ENCODE data around the gene NDUFS6. TPM values are rescaled to one million over a fixed set of nuclear protein-coding genes. Genes with fewer than 3 reads are reported as not detected.
"Not testable (repeated sequence)": the region's sequence is repeated elsewhere in the genome, so short reads cannot be mapped to it uniquely, and the experiment has no call there.

The NDUFS6 gene
- total RNA-seq, 1 donor from 2014 or later: 42.8 TPM

- no peak for DNase-seq (ENCODE audit: low read depth)
Observed at GRCh38 chr5:1782385-1783215, 18.6 kb upstream of the NDUFS6 start.

GRCh38 chr5:1783216-1783554 is 18.0 kb upstream of the NDUFS6 start:
- peak; percentile 75 for DNase-seq (ENCODE audit: low read depth)

- no peak for DNase-seq (ENCODE audit: low read depth)
Observed at GRCh38 chr5:1784197-1785050, 16.8 kb upstream of the NDUFS6 start.

GRCh38 chr5:1785062-1785461 is 16.1 kb upstream of the NDUFS6 start:
- no peak for DNase-seq (ENCODE audit: low read depth)

- no peak for DNase-seq (ENCODE audit: low read depth)
Observed at GRCh38 chr5:1785984-1786383, 15.2 kb upstream of the NDUFS6 start.

GRCh38 chr5:1786621-1787471 is 14.4 kb upstream of the NDUFS6 start:
- no peak for DNase-seq (ENCODE audit: low read depth)

GRCh38 chr5:1787472-1788047 is 13.6 kb upstream of the NDUFS6 start:
- no peak for DNase-seq (ENCODE audit: low read depth)

GRCh38 chr5:1788200-1788599 is 13.0 kb upstream of the NDUFS6 start:
- DNase-seq (ENCODE audit: low read depth): no peak

- no peak for DNase-seq (ENCODE audit: low read depth)
Observed at GRCh38 chr5:1788828-1789227, 12.4 kb upstream of the NDUFS6 start.

GRCh38 chr5:1789438-1789833 is 11.8 kb upstream of the NDUFS6 start:
- DNase-seq (ENCODE audit: low read depth): not testable (repeated sequence)

GRCh38 chr5:1789834-1790471 is 11.3 kb upstream of the NDUFS6 start:
- DNase-seq (ENCODE audit: low read depth): no peak

GRCh38 chr5:1791176-1791575 is 10.0 kb upstream of the NDUFS6 start:
- DNase-seq (ENCODE audit: low read depth): no peak

GRCh38 chr5:1792842-1793266 is 8.4 kb upstream of the NDUFS6 start:
- peak; percentile 81 for DNase-seq (ENCODE audit: low read depth)

- DNase-seq (ENCODE audit: low read depth): no peak
Observed at GRCh38 chr5:1793301-1793740, 7.9 kb upstream of the NDUFS6 start.

- DNase-seq (ENCODE audit: low read depth): peak; percentile 51
Observed at GRCh38 chr5:1793966-1794900, 7.0 kb upstream of the NDUFS6 start.

- DNase-seq (ENCODE audit: low read depth): no peak
Observed at GRCh38 chr5:1794901-1795290, 6.3 kb upstream of the NDUFS6 start.

GRCh38 chr5:1795506-1795905 is 5.7 kb upstream of the NDUFS6 start:
- DNase-seq (ENCODE audit: low read depth): no peak

GRCh38 chr5:1795931-1796330 is 5.3 kb upstream of the NDUFS6 start:
- no peak for DNase-seq (ENCODE audit: low read depth)

- no peak for DNase-seq (ENCODE audit: low read depth)
Observed at GRCh38 chr5:1796371-1797102, 4.7 kb upstream of the NDUFS6 start.
